Regular cardiac myocyte (primary cell): Measurements from ENCODE around the gene FBXL4. TPM values are rescaled to one million over a fixed set of nuclear protein-coding genes. Genes with fewer than 3 reads are reported as not detected.

Experiments
- total RNA-seq: library from RNA; depleted of rRNA; stranded (reverse); fragments of >200 nt; gene quantifications from 2 replicates; pipeline ENCODE4 v1.2.3, GENCODE V29; 2014

Gene FBXL4
- total RNA-seq, result 14.0 and 22.0 TPM in 2 replicates

GRCh38 chr6:98947411-98948292, at the start of gene FBXL4:
Gene FBXL4 (minus strand): TSS chr6:98947946. CDS start chr6:98926988, 20,958 bp downstream.

GRCh38 chr6:98834060-98835031, 113.4 kb downstream of the FBXL4 start, which contains the start of gene POU3F2:
Gene POU3F2 (plus strand): TSS chr6:98834574. CDS start chr6:98834874, 300 bp downstream.

Other genes starting within 250 kb of the FBXL4 start
- gene POU3F2, start 113.4 kb downstream of the FBXL4 start, total RNA-seq, result not detected in 2 replicates